H1 (cell line): ENCODE data around the gene PEX14. TPM values are rescaled to one million over a fixed set of nuclear protein-coding genes. Genes with fewer than 3 reads are reported as not detected.

ENCODE experiments used
- CTCF ChIA-PET: fragments of 300-600 bp; sonication (Branson Sonifier 250); formaldehyde crosslinking; loops from one replicate; lab custom pipeline; 2021; ENCODE audit not compliant: partially characterized antibody; lab: Charles Lee
- POLR2A ChIA-PET: fragments of 300-600 bp; sonication (Branson Sonifier 250); formaldehyde crosslinking; loops from one replicate; lab custom pipeline; 2021; ENCODE audit warnings: inconsistent platforms; ENCODE audit not compliant: partially characterized antibody; lab: Charles Lee
- DNase-seq, 2 experiments: peaks; one replicate each; pipeline versions ENCODE4 v3.0.0 to v3.0.0-alpha.2; 2010 to 2022; ENCODE audit warnings: low spot score in 2 of 2, low read depth in 1 of 2, mixed read lengths in 1 of 2
- FAIRE-seq: peaks from 2 replicates; lab custom pipeline; 2011; peaks lifted over from hg19 to GRCh38; lab: Jason Lieb, UNC
- H2AFZ ChIP-seq: 2 replicates; pipeline ENCODE4 v1.8.1; 2012; ENCODE audit warnings: low read length, inconsistent platforms
- H2AK5ac ChIP-seq: 2 replicates; pipeline ENCODE4 v1.6.1; 2013; ENCODE audit warnings: low read depth, low read length
- H2BK120ac ChIP-seq: replicated peaks from 2 replicates; pipeline ENCODE3; 2013; ENCODE audit warnings: low read depth, low read length, inconsistent platforms
- H2BK12ac ChIP-seq: 2 replicates; pipeline ENCODE4 v1.6.1; 2013; ENCODE audit warnings: low read depth, low read length
- H2BK15ac ChIP-seq: 2 replicates; pipeline ENCODE4 v1.6.1; 2013; ENCODE audit warnings: low read length
- H2BK20ac ChIP-seq: 2 replicates; pipeline ENCODE4 v1.6.1; 2013; ENCODE audit warnings: low read length
- H2BK5ac ChIP-seq: 2 replicates; pipeline ENCODE4 v1.6.1; 2013; ENCODE audit warnings: low read depth, low read length
- H3K14ac ChIP-seq: 2 replicates; pipeline ENCODE4 v1.6.1; 2013; ENCODE audit warnings: inconsistent platforms; ENCODE audit not compliant: insufficient read length
- H3K18ac ChIP-seq: 2 replicates; pipeline ENCODE4 v1.6.1; 2013; ENCODE audit warnings: low read length; ENCODE audit errors: extremely low read depth
- H3K23ac ChIP-seq: 2 replicates; pipeline ENCODE4 v1.6.1; 2013; ENCODE audit warnings: inconsistent platforms; ENCODE audit not compliant: insufficient read length
- H3K23me2 ChIP-seq: 2 replicates; pipeline ENCODE4 v1.6.1; 2013; ENCODE audit warnings: low read depth, low read length
- H3K27ac ChIP-seq: 2 replicates; pipeline ENCODE4 v1.6.1; 2011; ENCODE audit warnings: low read depth, low read length, inconsistent platforms
- H3K27me3 ChIP-seq, 4 experiments: replicated peaks in 1 of 4; 1 replicate in 1 of 4; 2 replicates in 3 of 4; pipeline versions ENCODE4 v1.6.1 to v1.8.1; 2011 to 2013; ENCODE audit warnings: low read length in 3 of 4, mild to moderate bottlenecking in 3 of 4, inconsistent platforms in 2 of 4, mixed read lengths in 2 of 4, moderate library complexity in 1 of 4; ENCODE audit not compliant: control insufficient read depth in 3 of 4, insufficient read depth in 3 of 4; ENCODE audit errors: extremely low read depth in 1 of 4
- H3K36me3 ChIP-seq, 4 experiments: 2 replicates each; pipeline versions ENCODE4 v1.6.1 to v1.8.1; 2011 to 2013; ENCODE audit warnings: mild to moderate bottlenecking in 4 of 4, low read length in 3 of 4, moderate library complexity in 2 of 4, control low read depth in 1 of 4, inconsistent platforms in 1 of 4; ENCODE audit not compliant: insufficient read depth in 4 of 4, control insufficient read depth in 2 of 4
- H3K4ac ChIP-seq: replicated peaks from 2 replicates; pipeline ENCODE3; 2013; ENCODE audit warnings: low read length, low read depth, mixed read lengths, inconsistent platforms; ENCODE audit not compliant: insufficient read length
- H3K4me1 ChIP-seq, 4 experiments: replicated peaks in 1 of 4; 1 replicate in 1 of 4; 2 replicates in 3 of 4; pipeline versions ENCODE4 v1.6.1 to v1.8.1; 2011 to 2013; ENCODE audit warnings: low read length in 3 of 4, inconsistent platforms in 2 of 4, mixed read lengths in 1 of 4; ENCODE audit not compliant: insufficient read depth in 4 of 4, control insufficient read depth in 3 of 4
- H3K4me2 ChIP-seq, 2 experiments: 2 replicates each; pipeline versions ENCODE4 v1.6.1 to v1.8.1; 2011 to 2013; ENCODE audit warnings: low read depth in 2 of 2, low read length in 2 of 2, control low read depth in 1 of 2, inconsistent platforms in 1 of 2, mild to moderate bottlenecking in 1 of 2; ENCODE audit not compliant: insufficient read depth in 1 of 2
- H3K4me3 ChIP-seq, 4 experiments: fragments of 200-600, 300-600 bp in 1 of 4; sonication (generic), shearing (Covaris generic), sonication (Bioruptor Twin) in 1 of 4; 2 replicates each; pipeline versions ENCODE4 v1.5.1 to v1.8.1; 2011 to 2016; ENCODE audit warnings: low read length in 4 of 4, low read depth in 3 of 4, control low read depth in 2 of 4, inconsistent platforms in 2 of 4, mild to moderate bottlenecking in 2 of 4, mixed read lengths in 1 of 4, moderate library complexity in 1 of 4; ENCODE audit not compliant: insufficient read depth in 2 of 4; ENCODE audit errors: extremely low read depth in 1 of 4
- H3K56ac ChIP-seq: replicated peaks from 2 replicates; pipeline ENCODE3; 2013; ENCODE audit warnings: low read depth, mild to moderate bottlenecking, mixed read lengths, low read length, inconsistent platforms; ENCODE audit not compliant: insufficient read length
- H3K79me1 ChIP-seq: 2 replicates; pipeline ENCODE4 v1.6.1; 2013; ENCODE audit warnings: low read depth, low read length, control low read depth
- H3K79me2 ChIP-seq, 2 experiments: 2 replicates each; pipeline versions ENCODE4 v1.6.1 to v1.8.1; 2012 to 2013; ENCODE audit warnings: low read length in 2 of 2, mild to moderate bottlenecking in 2 of 2, inconsistent platforms in 1 of 2; ENCODE audit not compliant: insufficient read depth in 2 of 2, control insufficient read depth in 1 of 2
- H3K9ac ChIP-seq, 4 experiments: replicated peaks in 1 of 4; 1 replicate in 1 of 4; 2 replicates in 3 of 4; pipeline versions ENCODE4 v1.6.1 to v1.8.1; 2011 to 2013; ENCODE audit warnings: low read depth in 3 of 4, low read length in 3 of 4, control low read depth in 2 of 4, mild to moderate bottlenecking in 2 of 4, moderate library complexity in 2 of 4, inconsistent platforms in 1 of 4; ENCODE audit errors: extremely low read depth in 1 of 4
- H3K9me3 ChIP-seq, 2 experiments: 2 replicates each; pipeline versions ENCODE4 v1.6.1 to v1.8.1; 2012 to 2013; ENCODE audit warnings: mild to moderate bottlenecking in 2 of 2, moderate library complexity in 2 of 2, control low read depth in 1 of 2, inconsistent platforms in 1 of 2, low read depth in 1 of 2, low read length in 1 of 2, mixed read lengths in 1 of 2; ENCODE audit not compliant: insufficient read depth in 2 of 2
- H4K20me1 ChIP-seq, 2 experiments: replicated peaks in 1 of 2; 2 replicates each; pipeline versions ENCODE3 to v1.8.1; 2011 to 2013; ENCODE audit warnings: inconsistent platforms in 2 of 2, low read length in 2 of 2, mild to moderate bottlenecking in 1 of 2; ENCODE audit not compliant: insufficient read depth in 2 of 2, control insufficient read depth in 1 of 2
- H4K5ac ChIP-seq: 2 replicates; pipeline ENCODE4 v1.6.1; 2013; ENCODE audit warnings: low read length, low read depth, mixed read lengths, inconsistent platforms; ENCODE audit not compliant: insufficient read length
- H4K8ac ChIP-seq: 2 replicates; pipeline ENCODE4 v1.8.0; 2013; ENCODE audit warnings: mild to moderate bottlenecking, moderate library complexity, low read length, inconsistent platforms; ENCODE audit not compliant: insufficient read depth; ENCODE audit errors: extremely low read depth
- H4K91ac ChIP-seq: replicated peaks from 2 replicates; pipeline ENCODE3; 2013; ENCODE audit warnings: low read length, mixed read lengths, inconsistent platforms; ENCODE audit not compliant: insufficient read length
- RFX5 ChIP-seq: IDR thresholded peaks from 2 replicates; pipeline ENCODE4 v1.6.1; 2011; ENCODE audit warnings: low read depth, low read length, improper control_type of control experiment, borderline replicate concordance
- WGBS, 2 experiments: shearing (Covaris generic) in 1 of 2; methylation state at CpG; one replicate each; pipeline versions ENCODE4 v1.1.6 to v1.1.7; 2013 to 2015; ENCODE audit warnings: low lambda C conversion rate in 2 of 2, mixed read lengths in 2 of 2, inconsistent platforms in 1 of 2, low coverage in 1 of 2, missing lambda C conversion rate in 1 of 2; ENCODE audit not compliant: insufficient replicate concordance in 2 of 2, insufficient coverage in 1 of 2, insufficient read length in 1 of 2; ENCODE audit errors: extremely low coverage in 1 of 2, missing lambda C conversion rate in 1 of 2; 5-methylcytosine and 5-hydroxymethylcytosine counted together
- polyA plus RNA-seq, 7 experiments: library from polyadenylated mRNA; depleted of rRNA in 3 of 7; stranded (reverse) in 5 of 7; unstranded in 2 of 7; fragments of >200 nt in 5 of 7; fragments of 200-250 nt in 2 of 7; gene quantifications; 1 replicate in 5 of 7; 2 replicates in 1 of 7; 4 replicates in 1 of 7; pipeline versions ENCODE4 v1.2.1 to v1.2.3, GENCODE V29; 2011 to 2013; ENCODE audit warnings: missing spikeins in 2 of 7, mixed read lengths in 2 of 7
- total RNA-seq: library from RNA; stranded (reverse); fragmentation: NEBNext Ultra II Directional; extraction: Animal tissue kit (Norgen Biotek cat#: 25700); gene quantifications from 2 replicates; pipeline ENCODE4 v1.2.1, GENCODE V29; 2021

Gene PEX14
- total and polyA plus RNA-seq, 2 of the 8 experiments (the other 6 are each of a cell fraction or from before 2014, with no cell fraction given) = 13.0 to 19.8 TPM

DNA sequence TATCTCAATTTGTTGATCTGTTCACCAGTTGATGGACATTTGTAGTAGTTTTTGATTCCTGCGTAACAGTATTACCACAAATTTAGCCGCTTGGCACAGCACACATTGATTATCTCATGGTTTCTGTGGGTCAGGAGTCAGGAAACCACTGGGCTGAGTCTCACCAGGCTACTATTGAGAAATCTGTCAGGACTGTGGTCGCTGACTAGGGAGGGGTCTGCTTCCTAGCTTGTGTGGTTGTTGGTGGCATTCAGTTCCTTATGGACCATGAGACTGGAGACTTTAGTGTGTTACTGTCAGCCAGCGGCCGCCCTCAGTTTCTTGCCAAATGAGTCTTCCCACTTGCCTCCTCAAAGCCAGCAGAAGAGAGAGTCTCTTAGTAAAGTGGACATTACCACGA lies 9.8 kb downstream of the PEX14 start:
- H3K4me2 ChIP-seq = no peak overlapping the region
- TF ChIP-seq RFX5 = no peak
- H3K36me3 ChIP-seq = no peaks in the 10 kb centered on the region
- H4K20me1 ChIP-seq = peaks cover 0 to 3% of the 10 kb centered on the region in 2 experiments
- no peak overlapping the region for H3K27ac ChIP-seq
- H3K79me2 ChIP-seq = peaks cover 6 to 34% of the 10 kb centered on the region in 2 experiments
- POLR2A ChIA-PET = interaction anchor here (0.9 to 1.0 kb wide), 2 partner anchors 9 to 32 kb away, joined by 3 read pairs; partner anchors contain the start of gene PEX14
- no peaks in the 10 kb centered on the region; a peak in 1 of 7 replicates for H3K4me1 ChIP-seq
- DNase-seq = no peak
- H4K8ac ChIP-seq = no peak overlapping the region
- H3K4ac ChIP-seq = no peak overlapping the region
- no peak overlapping the region for H3K18ac ChIP-seq
- WGBS, 2 experiments = 95% methylated on average over 6 of the region's 6 CpGs; no CpG with 5 or more reads in 1 of the 2 experiments
- no peak overlapping the region for H2AFZ ChIP-seq
- no peak overlapping the region for H2BK120ac ChIP-seq
- no peak overlapping the region for H2BK5ac ChIP-seq
- no peak overlapping the region for H4K91ac ChIP-seq
- no peaks in the 10 kb centered on the region for H3K23me2 ChIP-seq
- H3K23ac ChIP-seq = no peak overlapping the region
- H4K5ac ChIP-seq = no peak overlapping the region
- H3K4me3 ChIP-seq = no peak overlapping the region
- FAIRE-seq = no peak
- H2AK5ac ChIP-seq = no peak overlapping the region
- H2BK15ac ChIP-seq = no peak overlapping the region
- H3K14ac ChIP-seq = no peak overlapping the region
- CTCF ChIA-PET = interaction anchor here (1.4 to 2.3 kb wide), 3 partner anchors 10 to 23 kb away, joined by 7 to 20 read pairs (median 11); no protein-coding TSS in a partner anchor
- peaks cover 9% of the 10 kb centered on the region for H3K79me1 ChIP-seq
- no peaks in the 10 kb centered on the region for H3K9me3 ChIP-seq
- H2BK20ac ChIP-seq = no peak overlapping the region
- H3K27me3 ChIP-seq = no peaks in the 10 kb centered on the region
- H2BK12ac ChIP-seq = no peak overlapping the region
- H3K9ac ChIP-seq = no peak overlapping the region
- H3K56ac ChIP-seq = no peak overlapping the region
